IMR-90 (cell line): Measurements from ENCODE around the gene RABGGTB. TPM values are rescaled to one million over a fixed set of nuclear protein-coding genes. Genes with fewer than 3 reads are reported as not detected.
"Not testable (repeated sequence)": the region's sequence is repeated elsewhere in the genome, so short reads cannot be mapped to it uniquely, and the experiment has no call there.

ENCODE experiments used
- ATAC-seq: fragments of 200-7000 bp; cut with Tn5 transposase; 2 replicates; pipeline ENCODE4 v1.9.1; 2020; ENCODE audit warnings: low read depth, mild to moderate bottlenecking, moderate library complexity
- BruUV-seq: library from RNA; stranded (reverse); fragments of 400-500 nt; replicated peaks from 2 replicates; lab custom pipeline; 2021; lab: Mats Ljungman, UMichigan
- CTCF ChIA-PET: fragments of 300-600 bp; formaldehyde crosslinking; extraction: SDS; loops from one replicate; lab custom pipeline; 2021; ENCODE audit warnings: antibody characterized with exemption; lab: Yijun Ruan, JAX
- POLR2A ChIA-PET: fragments of 300-600 bp; sonication (Branson Sonifier 250); formaldehyde crosslinking; loops from one replicate; lab custom pipeline; 2022; ENCODE audit warnings: antibody characterized with exemption; ENCODE audit not compliant: unreplicated experiment; lab: Charles Lee
- DNase-seq: peaks from one replicate; pipeline ENCODE4 v3.0.0; 2013
- H2AFZ ChIP-seq: replicated peaks from 2 replicates; pipeline ENCODE3; 2013; ENCODE audit warnings: low read length, mild to moderate bottlenecking; ENCODE audit not compliant: poor library complexity
- H2AK5ac ChIP-seq: 2 replicates; pipeline ENCODE4 v1.6.1; 2013; ENCODE audit warnings: low read depth, low read length, inconsistent platforms
- H2AK9ac ChIP-seq: replicated peaks from 2 replicates; pipeline ENCODE3; 2013; ENCODE audit warnings: mild to moderate bottlenecking, low read depth, low read length, moderate library complexity; ENCODE audit not compliant: poor library complexity
- H2BK120ac ChIP-seq: 2 replicates; pipeline ENCODE4 v1.6.1; 2013; ENCODE audit warnings: low read depth, low read length, inconsistent platforms
- H2BK15ac ChIP-seq: 3 replicates; pipeline ENCODE4 v1.6.1; 2013; ENCODE audit warnings: low read depth, low read length, inconsistent platforms
- H2BK20ac ChIP-seq: 2 replicates; pipeline ENCODE4 v1.6.1; 2013; ENCODE audit warnings: low read depth, mild to moderate bottlenecking, inconsistent platforms, low read length, moderate library complexity
- H2BK5ac ChIP-seq: 2 replicates; pipeline ENCODE4 v1.6.1; 2013; ENCODE audit warnings: mild to moderate bottlenecking, low read depth, low read length, inconsistent platforms; ENCODE audit not compliant: poor library complexity, severe bottlenecking
- H3K14ac ChIP-seq: replicated peaks from 2 replicates; pipeline ENCODE4 v1.6.1; 2013; ENCODE audit warnings: low read depth, low read length, inconsistent platforms
- H3K18ac ChIP-seq: 2 replicates; pipeline ENCODE4 v1.6.1; 2013; ENCODE audit warnings: low read depth, low read length, control low read depth
- H3K23ac ChIP-seq: 2 replicates; pipeline ENCODE4 v1.6.1; 2013; ENCODE audit warnings: low read depth, low read length, inconsistent platforms
- H3K27ac ChIP-seq: 2 replicates; pipeline ENCODE4 v1.5.1; 2013; ENCODE audit warnings: mild to moderate bottlenecking, control low read depth, low read length; ENCODE audit not compliant: insufficient read depth
- H3K27me3 ChIP-seq: 2 replicates; pipeline ENCODE4 v1.6.1; 2013; ENCODE audit warnings: low read length; ENCODE audit not compliant: control insufficient read depth, insufficient read depth
- H3K36me3 ChIP-seq: 2 replicates; pipeline ENCODE4 v1.6.1; 2013; ENCODE audit warnings: low read length, mixed read lengths; ENCODE audit not compliant: control insufficient read depth, insufficient read depth
- H3K4ac ChIP-seq: 2 replicates; pipeline ENCODE4 v1.6.1; 2013; ENCODE audit warnings: low read depth, low read length, inconsistent platforms
- H3K4me1 ChIP-seq: 2 replicates; pipeline ENCODE4 v1.6.1; 2013; ENCODE audit warnings: low read length, mixed read lengths; ENCODE audit not compliant: control insufficient read depth, insufficient read depth
- H3K4me2 ChIP-seq: 2 replicates; pipeline ENCODE4 v1.6.1; 2013; ENCODE audit warnings: low read depth, mild to moderate bottlenecking, control low read depth, low read length, moderate library complexity
- H3K4me3 ChIP-seq: 2 replicates; pipeline ENCODE4 v1.5.1; 2013; ENCODE audit warnings: low read depth, mild to moderate bottlenecking, control low read depth, low read length, moderate library complexity; ENCODE audit not compliant: insufficient read depth
- H3K56ac ChIP-seq: 2 replicates; pipeline ENCODE4 v1.6.1; 2013; ENCODE audit warnings: low read length, inconsistent platforms; ENCODE audit not compliant: insufficient read depth; ENCODE audit errors: extremely low read depth
- H3K79me1 ChIP-seq, 2 experiments: 2 replicates each; pipeline ENCODE4 v1.6.1; 2013; ENCODE audit warnings: low read length in 2 of 2, inconsistent platforms in 1 of 2, low read depth in 1 of 2
- H3K9ac ChIP-seq: 2 replicates; pipeline ENCODE4 v1.6.1; 2013; ENCODE audit warnings: low read depth, low read length, control low read depth
- H3K9me1 ChIP-seq: 2 replicates; pipeline ENCODE4 v1.6.1; 2013; ENCODE audit warnings: low read length, inconsistent platforms; ENCODE audit not compliant: insufficient read depth
- H3K9me3 ChIP-seq: 2 replicates; pipeline ENCODE4 v1.6.1; 2013; ENCODE audit warnings: low read length; ENCODE audit not compliant: control insufficient read depth, insufficient read depth
- H4K20me1 ChIP-seq: 2 replicates; pipeline ENCODE4 v1.6.1; 2013; ENCODE audit warnings: low read length, inconsistent platforms; ENCODE audit not compliant: insufficient read depth
- H4K5ac ChIP-seq: 2 replicates; pipeline ENCODE4 v1.6.1; 2013; ENCODE audit warnings: mild to moderate bottlenecking, low read depth, low read length, control low read depth
- H4K8ac ChIP-seq, 2 experiments: 2 replicates each; pipeline ENCODE4 v1.6.1; 2013; ENCODE audit warnings: low read depth in 2 of 2, low read length in 2 of 2, control low read depth in 1 of 2, inconsistent platforms in 1 of 2
- H4K91ac ChIP-seq: 2 replicates; pipeline ENCODE4 v1.6.1; 2013; ENCODE audit warnings: low read depth, low read length, inconsistent platforms; ENCODE audit not compliant: insufficient read depth
- dilution Hi-C: fragments of 300-500 bp; cut with HindIII; formaldehyde crosslinking; loops from one replicate; pipeline ENCODE4 v1.14.3; 2018; ENCODE audit warnings: low sequenced_read_pairs; ENCODE audit not compliant: unreplicated experiment
- in situ Hi-C: fragments of 300-500 bp; cut with MboI; formaldehyde crosslinking; loops from 3 replicates; pipeline ENCODE4 v1.14.3; 2019; ENCODE audit warnings: low sequenced_read_pairs, inconsistent platforms, mixed read lengths
- intact Hi-C: fragments of 100-400 bp; cut with micrococcal nuclease; formaldehyde crosslinking; loops from 2 replicates; pipeline ENCODE4 v1.10.0; 2022
- polyA plus RNA-seq, 3 experiments: library from polyadenylated mRNA; depleted of rRNA; stranded (reverse); fragments of >200 nt; gene quantifications; 2 replicates each; pipeline ENCODE4 v1.2.3, GENCODE V29; 2012; ENCODE audit warnings: low replicate concordance in 1 of 3
- total RNA-seq: library from RNA; depleted of rRNA; stranded (reverse); fragments of >200 nt; gene quantifications from 2 replicates; pipeline ENCODE4 v1.2.3, GENCODE V29; 2012

Gene RABGGTB
- total and polyA plus RNA-seq, 2 of the 4 experiments (the other 2 are of a cell fraction): 48.2 to 76.0 TPM

DNA sequence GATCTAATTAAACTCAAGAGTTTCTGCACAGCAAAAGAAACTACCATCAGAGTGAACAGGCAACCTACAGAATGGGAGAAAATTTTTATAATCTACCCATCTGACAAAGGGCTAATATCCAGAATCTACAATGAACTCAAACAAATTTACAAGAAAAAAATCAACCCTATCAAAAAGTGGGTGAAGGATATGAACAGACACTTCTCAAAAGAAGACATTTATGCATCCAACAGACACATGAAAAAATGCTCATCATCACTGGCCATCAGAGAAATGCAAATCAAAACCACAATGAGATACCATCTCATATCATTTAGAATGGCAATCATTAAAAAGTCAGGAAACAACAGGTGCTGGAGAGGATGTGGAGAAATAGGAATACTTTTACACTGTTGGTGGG, 28.8 kb upstream of the RABGGTB start:
- H3K18ac ChIP-seq, H3K4me1 ChIP-seq, H4K91ac ChIP-seq, H4K8ac ChIP-seq, H3K9ac ChIP-seq, H3K14ac ChIP-seq, H3K56ac ChIP-seq, H4K20me1 ChIP-seq, BruUV-seq, H3K9me1 ChIP-seq, H2AK9ac ChIP-seq, H2AK5ac ChIP-seq, H3K9me3 ChIP-seq, H3K27me3 ChIP-seq, H3K27ac ChIP-seq, H3K4ac ChIP-seq, H4K5ac ChIP-seq, H3K23ac ChIP-seq, ATAC-seq, H2BK120ac ChIP-seq, dilution Hi-C loops, H2AFZ ChIP-seq, POLR2A ChIA-PET, H3K4me2 ChIP-seq, H3K4me3 ChIP-seq, DNase-seq, in situ Hi-C loops, H2BK20ac ChIP-seq, H2BK5ac ChIP-seq, H3K79me1 ChIP-seq, CTCF ChIA-PET, intact Hi-C loops, H2BK15ac ChIP-seq: not testable (repeated sequence)
- peaks cover 16% of the 10 kb centered on the region for H3K36me3 ChIP-seq
